Natural killer cell (primary cell): ENCODE measurements around the gene PDCD1LG2. TPM values are rescaled to one million over a fixed set of nuclear protein-coding genes. Genes with fewer than 3 reads are reported as not detected.

Experiments used
- ATAC-seq, 3 donors: fragments of 150-1000 bp in 2 of 3; fragments of 200-7000 bp in 1 of 3; cut with Tn5 transposase; 1 replicate in 1 of 3; 2 replicates in 2 of 3; pipeline ENCODE4 v1.10.0; 2021; ENCODE audit warnings: mild to moderate bottlenecking in 2 of 3, moderate library complexity in 2 of 3
- DNase-seq, 2 donors: peaks; one replicate each; pipeline versions ENCODE4 v3.0.0 to v3.0.0-alpha.2; 2013 to 2021; ENCODE audit warnings: mixed read lengths in 1 of 2
- H3K27ac ChIP-seq: one replicate; pipeline ENCODE4 v1.5.1; 2013; ENCODE audit warnings: mild to moderate bottlenecking, low read length
- H3K27me3 ChIP-seq: one replicate; pipeline ENCODE4 v1.6.1; 2013; ENCODE audit warnings: low read length; ENCODE audit not compliant: control insufficient read depth, insufficient read depth
- H3K36me3 ChIP-seq: one replicate; pipeline ENCODE4 v1.6.1; 2013; ENCODE audit warnings: low read length; ENCODE audit not compliant: control insufficient read depth, insufficient read depth
- H3K4me1 ChIP-seq: one replicate; pipeline ENCODE4 v1.6.1; 2013; ENCODE audit warnings: low read length; ENCODE audit not compliant: control insufficient read depth, insufficient read depth
- H3K4me3 ChIP-seq: one replicate; pipeline ENCODE4 v1.5.1; 2013; ENCODE audit warnings: low read length
- H3K9me3 ChIP-seq: one replicate; pipeline ENCODE4 v1.6.1; 2013; ENCODE audit warnings: low read length; ENCODE audit not compliant: control insufficient read depth, insufficient read depth
- H3K27ac Mint-ChIP-seq, 2 donors: one replicate each; pipeline ENCODE4 v1.8.0; 2022; ENCODE audit warnings: mild to moderate bottlenecking in 2 of 2, mixed read lengths in 2 of 2, moderate library complexity in 1 of 2
- H3K27me3 Mint-ChIP-seq, 2 donors: one replicate each; pipeline ENCODE4 v1.8.0; 2022; ENCODE audit warnings: low read depth in 2 of 2, mixed read lengths in 2 of 2
- H3K36me3 Mint-ChIP-seq: one replicate; pipeline ENCODE4 v1.8.0; 2022; ENCODE audit warnings: mixed read lengths
- H3K4me1 Mint-ChIP-seq, 2 donors: one replicate each; pipeline ENCODE4 v1.8.0; 2022; ENCODE audit warnings: mixed read lengths in 2 of 2
- H3K4me3 Mint-ChIP-seq: one replicate; pipeline ENCODE4 v1.8.0; 2022; ENCODE audit warnings: mild to moderate bottlenecking, moderate library complexity, mixed read lengths
- H3K9me3 Mint-ChIP-seq, 2 donors: one replicate each; pipeline ENCODE4 v1.8.0; 2022; ENCODE audit warnings: mixed read lengths in 2 of 2
- CTCF ChIP-seq: fragments of 200-600 bp; IDR thresholded peaks from one replicate; pipeline ENCODE4 v1.8.0; 2022; ENCODE audit warnings: antibody characterized with exemption
- WGBS: methylation state at CpG from one replicate; pipeline ENCODE4 v1.1.7; 2013; ENCODE audit warnings: missing lambda C conversion rate; ENCODE audit not compliant: insufficient coverage; 5-methylcytosine and 5-hydroxymethylcytosine counted together
- intact Hi-C: fragments of 100-400 bp; cut with micrococcal nuclease; formaldehyde crosslinking; loops from one replicate; pipeline ENCODE4 v1.14.2; 2022
- total RNA-seq, 4 donors: library from RNA; stranded (reverse); fragments of 120-200 nt in 1 of 4; gene quantifications; one replicate each; pipeline versions ENCODE4 v1.2.3 to v1.2.4, GENCODE V29; 2013 to 2022

PDCD1LG2 gene
- total RNA-seq, 3 donors from 2014 or later (not counting 1 experiment from before 2014, with no cell fraction given), result 0.14 to 1.2 (median 0.16) TPM

DNA sequence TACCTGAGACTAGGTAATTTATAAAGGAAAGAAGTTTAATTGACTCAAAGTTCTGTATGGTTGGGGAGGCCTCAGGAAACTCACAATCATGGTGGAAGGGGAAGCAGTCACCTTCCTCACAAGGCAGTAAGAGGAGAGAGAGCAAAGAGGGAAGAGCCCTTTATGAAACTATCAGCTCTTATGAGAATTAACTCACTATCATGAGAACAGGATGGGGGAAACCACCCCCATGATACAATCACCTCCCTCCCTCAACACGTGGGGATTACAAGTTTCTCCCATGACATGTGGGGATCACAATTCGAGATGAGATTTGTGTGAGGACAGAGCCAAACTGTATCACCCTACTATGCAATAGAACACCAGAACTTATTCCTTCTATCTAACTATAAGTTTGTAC lies 32.1 kb upstream of the PDCD1LG2 start:
- no peak overlapping the region for H3K27ac ChIP-seq
- Mint-ChIP-seq H3K27me3 (peaks cover 10 to 12% of the 10 kb centered on the region in 2 donors), H3K4me3 (no peak overlapping the region), H3K36me3 (no peaks in the 10 kb centered on the region), H3K9me3 (no peaks in the 10 kb centered on the region), H3K27ac (no peak overlapping the region), H3K4me1 (peaks cover 8 to 14% of the 10 kb centered on the region in 2 donors)
- no peak for TF ChIP-seq CTCF
- H3K27me3 ChIP-seq, result no peaks in the 10 kb centered on the region
- no peak overlapping the region for H3K4me3 ChIP-seq
- WGBS, result 64% methylated on average over 2 of the region's 2 CpGs
- H3K36me3 ChIP-seq, result no peaks in the 10 kb centered on the region
- ATAC-seq (no peak), DNase-seq (no peak)
- intact Hi-C loops, result no loop called here
- H3K4me1 ChIP-seq, result no peaks in the 10 kb centered on the region
- H3K9me3 ChIP-seq, result no peaks in the 10 kb centered on the region

GRCh38 chr9:5479994-5480694 lies 30.2 kb upstream of the PDCD1LG2 start:
- H3K27ac ChIP-seq, result no peak overlapping the region
- no peak for DNase-seq
- H3K4me1 ChIP-seq, result no peaks in the 10 kb centered on the region
- Mint-ChIP-seq H3K27me3 (peaks cover 7 to 10% of the 10 kb centered on the region in 2 donors), H3K36me3 (no peaks in the 10 kb centered on the region), H3K4me3 (no peak overlapping the region), H3K9me3 (no peaks in the 10 kb centered on the region), H3K27ac (no peak overlapping the region), H3K4me1 (peaks cover 1 to 6% of the 10 kb centered on the region in 2 donors)
- H3K4me3 ChIP-seq, result no peak overlapping the region
- no peak for TF ChIP-seq CTCF
- H3K9me3 ChIP-seq, result no peaks in the 10 kb centered on the region
- H3K27me3 ChIP-seq, result no peaks in the 10 kb centered on the region
- H3K36me3 ChIP-seq, result no peaks in the 10 kb centered on the region
- intact Hi-C loops, result no loop called here
- no CpG with 5 or more reads among the region's 3 CpGs for WGBS
- ATAC-seq, result no peak

DNA sequence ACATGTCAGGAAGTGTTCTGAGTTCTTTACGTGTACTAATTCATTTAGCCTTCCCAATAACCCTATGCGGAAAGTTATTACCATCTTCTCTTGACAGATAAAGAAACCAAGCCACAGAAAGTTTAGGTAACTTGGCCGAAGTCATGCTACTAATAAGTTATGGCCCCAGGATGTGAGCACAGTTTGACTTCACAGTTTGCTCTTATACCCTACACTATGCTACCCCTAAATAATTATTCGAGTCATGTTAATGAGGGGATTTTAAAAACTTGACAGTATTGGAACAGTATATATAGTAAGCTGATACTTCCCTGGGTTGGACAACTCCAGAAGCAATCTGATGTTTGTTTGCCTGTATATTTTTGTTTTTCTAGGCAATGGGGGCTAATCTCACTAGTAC lies 29.4 kb upstream of the PDCD1LG2 start:
- H3K9me3 Mint-ChIP-seq, result no peaks in the 10 kb centered on the region
- DNase-seq, result no peak
- H3K36me3 ChIP-seq, result no peaks in the 10 kb centered on the region
- H3K27ac Mint-ChIP-seq, result no peak overlapping the region
- H3K4me1 Mint-ChIP-seq, result no peaks in the 10 kb centered on the region
- H3K27ac ChIP-seq, result no peak overlapping the region
- no peaks in the 10 kb centered on the region for H3K27me3 ChIP-seq
- H3K4me3 Mint-ChIP-seq, result no peak overlapping the region
- H3K4me3 ChIP-seq, result no peak overlapping the region
- no peak for TF ChIP-seq CTCF
- H3K27me3 Mint-ChIP-seq, result peaks cover 7 to 10% of the 10 kb centered on the region in 2 donors
- no peaks in the 10 kb centered on the region for H3K36me3 Mint-ChIP-seq
- H3K9me3 ChIP-seq, result no peaks in the 10 kb centered on the region
- intact Hi-C loops, result no loop called here
- ATAC-seq, result no peak
- H3K4me1 ChIP-seq, result no peaks in the 10 kb centered on the region
- WGBS, result 85% methylated on average over 3 of the region's 4 CpGs
